MM.1S (cell line): Measurements from ENCODE around the gene POLR2E.

ENCODE experiments used
- CTCF ChIP-seq: fragments of 300-600 bp; sonication (generic); IDR thresholded peaks from 2 replicates; pipeline ENCODE4 v1.5.1; 2016; ENCODE audit warnings: antibody characterized with exemption, low read length, mixed read lengths
- EZH2 ChIP-seq: fragments of 300-600 bp; sonication (generic); optimal IDR thresholded peaks from 2 replicates; pipeline ENCODE3; 2017; ENCODE audit warnings: low read depth, mild to moderate bottlenecking, antibody characterized with exemption, low read length, mixed read lengths
- EZH2phosphoT487 ChIP-seq: fragments of 300-600 bp; sonication (generic); IDR thresholded peaks from 2 replicates; pipeline ENCODE4 v1.6.1; 2018; ENCODE audit warnings: antibody characterized with exemption, low read length

- TF ChIP-seq CTCF (no peak), EZH2 (no peak), EZH2phosphoT487 (no peak)
These were observed 34.4 kb upstream of the POLR2E start for GRCh38 chr19:1129535-1129934.
